ENCODE data around the gene LAMP1.
"Not testable (repeated sequence)": the region's sequence is repeated elsewhere in the genome, so short reads cannot be mapped to it uniquely, and the experiment has no call there.

Gene LAMP1

DNA sequence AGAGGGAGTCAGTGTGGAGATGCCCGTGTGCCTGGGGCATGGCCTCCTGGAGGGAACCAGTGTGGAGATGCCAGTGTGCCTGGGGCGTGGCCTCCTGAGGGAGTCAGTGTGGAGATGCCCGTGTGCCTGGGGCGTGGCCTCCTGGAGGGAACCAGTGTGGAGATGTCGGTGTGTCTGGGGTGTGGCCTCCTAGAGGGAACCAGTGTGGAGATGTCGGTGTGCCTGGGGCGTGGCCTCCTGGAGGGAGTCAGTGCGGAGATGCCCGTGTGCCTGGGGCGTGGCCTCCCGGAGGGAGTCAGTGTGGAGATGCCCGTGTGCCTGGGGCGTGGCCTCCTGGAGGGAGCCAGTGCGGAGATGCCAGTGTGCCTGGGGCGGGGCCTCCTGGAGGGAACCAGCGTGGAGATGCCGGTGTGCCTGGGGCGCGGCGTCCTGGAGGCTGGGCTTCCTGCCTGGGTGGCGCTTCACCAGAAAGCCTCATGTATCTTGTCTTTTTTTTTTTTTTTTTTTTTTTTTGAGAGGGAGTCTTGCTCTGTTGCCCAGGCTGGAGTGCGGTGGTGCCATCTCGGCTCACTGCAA, 17.9 kb downstream of the LAMP1 start:
- not testable (repeated sequence) for H3K27me3 ChIP-seq (ENCODE audit: control insufficient read depth in 1 of 2, insufficient read depth in 2 of 2, low read length in 2 of 2); H3K9ac ChIP-seq (ENCODE audit: low read depth in 1 of 2, low read length in 2 of 2); H3K4me1 ChIP-seq (ENCODE audit: control insufficient read depth in 1 of 2, insufficient read depth in 2 of 2, low read length in 2 of 2); H3K27ac ChIP-seq (ENCODE audit: low read depth, low read length); H3K9me3 ChIP-seq (ENCODE audit: control insufficient read depth in 1 of 2, low read length in 2 of 2); H3K4me3 ChIP-seq (ENCODE audit: low read depth in 1 of 2, low read length in 2 of 2)
- H3K36me3 ChIP-seq (ENCODE audit: control insufficient read depth in 1 of 2, insufficient read depth in 2 of 2, low read length in 2 of 2), result peaks cover 38 to 59% of the 10 kb centered on the region in 2 donors

DNA sequence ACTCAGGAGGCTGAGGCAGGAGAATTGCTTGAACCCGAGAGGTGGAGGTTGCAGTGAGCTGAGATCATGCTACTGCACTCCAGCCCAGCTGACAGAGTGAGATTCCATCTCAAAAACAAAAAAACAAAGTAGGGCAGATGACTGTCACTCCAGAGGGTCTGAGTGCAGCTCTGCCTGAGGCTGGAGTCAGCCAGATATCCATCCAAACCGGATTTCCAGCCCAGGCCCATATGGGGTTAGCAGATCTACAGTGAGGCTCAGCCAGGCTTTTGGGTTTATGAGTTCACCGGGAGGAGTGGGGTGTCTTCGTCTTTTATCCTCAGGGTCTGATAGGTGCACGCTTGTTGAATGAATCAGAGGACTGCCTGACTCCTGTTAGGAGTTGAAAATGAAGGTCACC, 19.0 kb downstream of the LAMP1 start:
- no peak overlapping the region for H3K27ac ChIP-seq (ENCODE audit: low read depth, low read length)
- no peaks in the 10 kb centered on the region for H3K9me3 ChIP-seq (ENCODE audit: control insufficient read depth in 1 of 2, low read length in 2 of 2)
- no peaks in the 10 kb centered on the region for H3K27me3 ChIP-seq (ENCODE audit: control insufficient read depth in 1 of 2, insufficient read depth in 2 of 2, low read length in 2 of 2)
- H3K36me3 ChIP-seq (ENCODE audit: control insufficient read depth in 1 of 2, insufficient read depth in 2 of 2, low read length in 2 of 2), result peaks cover 34 to 62% of the 10 kb centered on the region in 2 donors
- H3K4me3 ChIP-seq (ENCODE audit: low read depth in 1 of 2, low read length in 2 of 2), result no peak overlapping the region
- no peak overlapping the region for H3K9ac ChIP-seq (ENCODE audit: low read depth in 1 of 2, low read length in 2 of 2)
- no peaks in the 10 kb centered on the region for H3K4me1 ChIP-seq (ENCODE audit: control insufficient read depth in 1 of 2, insufficient read depth in 2 of 2, low read length in 2 of 2)

DNA sequence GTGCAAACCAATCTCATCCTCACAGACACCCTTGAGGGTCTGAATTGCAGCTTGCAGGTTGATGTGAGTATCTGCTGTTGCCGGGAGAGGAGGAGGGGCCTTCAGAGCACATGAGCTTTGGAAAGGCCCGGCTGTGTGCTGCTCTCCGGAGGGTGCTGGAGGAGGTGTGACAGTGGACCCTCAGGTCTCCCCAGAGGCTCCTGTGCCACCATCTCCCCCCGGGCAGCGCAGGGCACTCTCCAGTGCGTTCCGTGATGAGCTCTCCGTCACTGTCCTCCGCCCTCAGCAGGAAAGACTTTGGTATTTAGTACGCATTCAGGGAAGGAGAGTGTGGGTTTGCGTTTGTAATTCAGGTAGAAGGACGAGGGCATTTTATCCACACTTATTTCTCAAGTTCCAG, 20.0 kb downstream of the LAMP1 start:
- Histone ChIP-seq H3K27me3 (ENCODE audit: control insufficient read depth in 1 of 2, insufficient read depth in 2 of 2, low read length in 2 of 2) (no peaks in the 10 kb centered on the region), H3K4me1 (ENCODE audit: control insufficient read depth in 1 of 2, insufficient read depth in 2 of 2, low read length in 2 of 2) (no peaks in the 10 kb centered on the region), H3K27ac (ENCODE audit: low read depth, low read length) (no peak overlapping the region), H3K36me3 (ENCODE audit: control insufficient read depth in 1 of 2, insufficient read depth in 2 of 2, low read length in 2 of 2) (peaks cover 31 to 62% of the 10 kb centered on the region in 2 donors), H3K9me3 (ENCODE audit: control insufficient read depth in 1 of 2, low read length in 2 of 2) (no peaks in the 10 kb centered on the region), H3K9ac (ENCODE audit: low read depth in 1 of 2, low read length in 2 of 2) (no peak overlapping the region), H3K4me3 (ENCODE audit: low read depth in 1 of 2, low read length in 2 of 2) (no peak overlapping the region)

DNA sequence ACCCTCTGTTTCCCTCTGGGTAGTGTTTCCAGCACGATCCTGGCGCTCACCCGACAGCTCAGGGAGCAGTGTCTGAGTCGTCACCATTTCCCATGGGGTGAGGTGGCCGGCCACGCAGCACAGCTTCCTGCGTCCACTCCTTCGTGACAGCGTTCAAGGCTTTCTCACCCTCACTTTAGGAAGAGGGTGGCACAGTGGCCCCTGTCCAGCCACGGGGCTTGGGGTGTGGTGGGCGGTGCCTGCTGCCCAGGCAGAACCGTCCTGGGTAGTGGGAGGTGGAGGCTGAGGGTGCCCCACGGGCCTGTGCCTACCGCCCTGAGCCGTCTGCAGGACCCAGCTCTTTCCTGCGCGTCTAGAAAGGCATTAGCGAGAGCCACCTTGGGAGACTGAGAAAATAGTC, 21.9 kb downstream of the LAMP1 start:
- Histone ChIP-seq H3K27me3 (ENCODE audit: control insufficient read depth in 1 of 2, insufficient read depth in 2 of 2, low read length in 2 of 2) (no peaks in the 10 kb centered on the region), H3K9me3 (ENCODE audit: control insufficient read depth in 1 of 2, low read length in 2 of 2) (no peaks in the 10 kb centered on the region), H3K36me3 (ENCODE audit: control insufficient read depth in 1 of 2, insufficient read depth in 2 of 2, low read length in 2 of 2) (peaks cover 43 to 68% of the 10 kb centered on the region in 2 donors), H3K27ac (ENCODE audit: low read depth, low read length) (no peak overlapping the region), H3K9ac (ENCODE audit: low read depth in 1 of 2, low read length in 2 of 2) (no peak overlapping the region), H3K4me1 (ENCODE audit: control insufficient read depth in 1 of 2, insufficient read depth in 2 of 2, low read length in 2 of 2) (no peaks in the 10 kb centered on the region), H3K4me3 (ENCODE audit: low read depth in 1 of 2, low read length in 2 of 2) (no peak overlapping the region)

DNA sequence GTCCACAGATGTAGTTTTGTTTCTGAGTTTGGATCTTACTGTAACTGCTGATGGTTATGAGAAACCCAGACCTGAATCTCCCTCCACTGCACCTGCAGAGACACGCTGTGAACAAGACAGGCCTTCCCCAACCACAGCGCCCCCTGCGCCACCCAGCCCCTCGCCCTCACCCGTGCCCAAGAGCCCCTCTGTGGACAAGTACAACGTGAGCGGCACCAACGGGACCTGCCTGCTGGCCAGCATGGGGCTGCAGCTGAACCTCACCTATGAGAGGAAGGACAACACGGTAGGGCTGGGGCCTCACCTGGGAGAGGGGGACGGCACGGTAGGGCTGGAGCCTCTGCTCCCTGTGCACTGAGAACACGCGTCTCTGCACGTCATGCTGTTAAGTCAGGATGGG, 22.3 kb downstream of the LAMP1 start:
- Histone ChIP-seq H3K9ac (ENCODE audit: low read depth in 1 of 2, low read length in 2 of 2) (no peak overlapping the region), H3K27me3 (ENCODE audit: control insufficient read depth in 1 of 2, insufficient read depth in 2 of 2, low read length in 2 of 2) (no peaks in the 10 kb centered on the region), H3K4me1 (ENCODE audit: control insufficient read depth in 1 of 2, insufficient read depth in 2 of 2, low read length in 2 of 2) (no peaks in the 10 kb centered on the region), H3K27ac (ENCODE audit: low read depth, low read length) (no peak overlapping the region), H3K4me3 (ENCODE audit: low read depth in 1 of 2, low read length in 2 of 2) (no peak overlapping the region), H3K9me3 (ENCODE audit: control insufficient read depth in 1 of 2, low read length in 2 of 2) (no peaks in the 10 kb centered on the region), H3K36me3 (ENCODE audit: control insufficient read depth in 1 of 2, insufficient read depth in 2 of 2, low read length in 2 of 2) (peaks cover 44 to 72% of the 10 kb centered on the region in 2 donors)

DNA sequence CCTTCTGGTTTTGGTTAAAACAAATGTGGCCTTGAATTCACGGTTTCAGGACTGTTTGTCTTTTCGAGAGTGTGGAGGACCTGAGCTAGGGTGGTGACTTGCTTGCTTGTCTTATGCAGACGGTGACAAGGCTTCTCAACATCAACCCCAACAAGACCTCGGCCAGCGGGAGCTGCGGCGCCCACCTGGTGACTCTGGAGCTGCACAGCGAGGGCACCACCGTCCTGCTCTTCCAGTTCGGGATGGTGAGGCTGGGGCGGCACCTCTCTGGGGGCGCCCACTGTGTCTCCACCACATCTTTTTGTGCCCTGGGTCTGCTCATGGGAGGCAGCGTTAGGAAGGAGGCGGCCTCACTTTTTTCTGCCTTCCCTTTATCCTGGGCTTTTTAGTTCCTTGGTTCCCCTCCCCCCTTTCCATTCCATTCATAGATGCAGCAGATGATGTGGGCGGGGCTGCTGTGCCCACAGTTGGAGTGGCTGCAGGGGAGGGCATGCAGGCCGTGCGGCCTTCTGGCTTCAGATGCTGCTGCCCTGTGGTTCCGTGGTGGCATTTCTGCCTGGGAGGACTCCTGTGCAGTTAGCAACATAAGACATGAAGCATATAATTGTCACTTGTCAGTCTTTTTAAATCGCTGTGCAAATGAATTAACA, 23.3 kb downstream of the LAMP1 start:
- H3K4me3 ChIP-seq (ENCODE audit: low read depth in 1 of 2, low read length in 2 of 2), result no peak overlapping the region
- H3K9me3 ChIP-seq (ENCODE audit: control insufficient read depth in 1 of 2, low read length in 2 of 2), result no peaks in the 10 kb centered on the region
- no peaks in the 10 kb centered on the region for H3K27me3 ChIP-seq (ENCODE audit: control insufficient read depth in 1 of 2, insufficient read depth in 2 of 2, low read length in 2 of 2)
- H3K27ac ChIP-seq (ENCODE audit: low read depth, low read length), result no peak overlapping the region
- peaks cover 44 to 81% of the 10 kb centered on the region in 2 donors for H3K36me3 ChIP-seq (ENCODE audit: control insufficient read depth in 1 of 2, insufficient read depth in 2 of 2, low read length in 2 of 2)
- H3K4me1 ChIP-seq (ENCODE audit: control insufficient read depth in 1 of 2, insufficient read depth in 2 of 2, low read length in 2 of 2), result no peaks in the 10 kb centered on the region
- no peak overlapping the region for H3K9ac ChIP-seq (ENCODE audit: low read depth in 1 of 2, low read length in 2 of 2)

DNA sequence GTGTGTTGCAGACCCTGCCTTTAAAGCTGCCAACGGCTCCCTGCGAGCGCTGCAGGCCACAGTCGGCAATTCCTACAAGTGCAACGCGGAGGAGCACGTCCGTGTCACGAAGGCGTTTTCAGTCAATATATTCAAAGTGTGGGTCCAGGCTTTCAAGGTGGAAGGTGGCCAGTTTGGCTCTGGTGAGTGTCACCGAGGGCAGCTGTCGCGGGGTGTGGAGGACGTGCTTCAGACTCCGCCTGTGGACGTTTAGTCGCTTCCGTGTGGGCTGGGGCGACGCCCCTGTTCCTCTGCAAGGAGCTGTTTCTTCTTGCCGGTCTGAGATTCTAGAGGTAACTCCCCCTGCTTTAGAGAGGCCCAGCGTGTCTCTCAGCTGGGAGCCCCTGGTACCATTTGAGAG, 24.5 kb downstream of the LAMP1 start:
- Histone ChIP-seq H3K27ac (ENCODE audit: low read depth, low read length) (no peak overlapping the region), H3K9ac (ENCODE audit: low read depth in 1 of 2, low read length in 2 of 2) (no peak overlapping the region), H3K36me3 (ENCODE audit: control insufficient read depth in 1 of 2, insufficient read depth in 2 of 2, low read length in 2 of 2) (peaks cover 44 to 85% of the 10 kb centered on the region in 2 donors), H3K9me3 (ENCODE audit: control insufficient read depth in 1 of 2, low read length in 2 of 2) (no peaks in the 10 kb centered on the region), H3K27me3 (ENCODE audit: control insufficient read depth in 1 of 2, insufficient read depth in 2 of 2, low read length in 2 of 2) (no peaks in the 10 kb centered on the region), H3K4me3 (ENCODE audit: low read depth in 1 of 2, low read length in 2 of 2) (no peak overlapping the region), H3K4me1 (ENCODE audit: control insufficient read depth in 1 of 2, insufficient read depth in 2 of 2, low read length in 2 of 2) (no peaks in the 10 kb centered on the region)

DNA sequence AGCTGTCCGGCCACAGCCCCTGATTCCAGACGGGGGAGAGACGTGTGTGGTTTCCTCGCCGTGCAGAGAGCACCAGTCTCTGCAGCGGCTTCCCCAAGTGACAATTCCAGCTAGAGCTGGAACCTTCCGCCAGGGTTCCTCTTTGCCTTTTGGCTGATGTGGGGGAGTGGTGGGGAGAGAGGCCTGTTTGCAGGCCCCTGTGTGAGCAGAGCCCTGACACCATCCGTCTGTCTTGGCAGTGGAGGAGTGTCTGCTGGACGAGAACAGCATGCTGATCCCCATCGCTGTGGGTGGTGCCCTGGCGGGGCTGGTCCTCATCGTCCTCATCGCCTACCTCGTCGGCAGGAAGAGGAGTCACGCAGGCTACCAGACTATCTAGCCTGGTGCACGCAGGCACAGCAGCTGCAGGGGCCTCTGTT, 25.0 kb downstream of the LAMP1 start:
- Histone ChIP-seq H3K36me3 (ENCODE audit: control insufficient read depth in 1 of 2, insufficient read depth in 2 of 2, low read length in 2 of 2) (peaks cover 40 to 80% of the 10 kb centered on the region in 2 donors), H3K4me3 (ENCODE audit: low read depth in 1 of 2, low read length in 2 of 2) (no peak overlapping the region), H3K4me1 (ENCODE audit: control insufficient read depth in 1 of 2, insufficient read depth in 2 of 2, low read length in 2 of 2) (no peaks in the 10 kb centered on the region), H3K9me3 (ENCODE audit: control insufficient read depth in 1 of 2, low read length in 2 of 2) (no peaks in the 10 kb centered on the region), H3K27me3 (ENCODE audit: control insufficient read depth in 1 of 2, insufficient read depth in 2 of 2, low read length in 2 of 2) (no peaks in the 10 kb centered on the region), H3K9ac (ENCODE audit: low read depth in 1 of 2, low read length in 2 of 2) (no peak overlapping the region), H3K27ac (ENCODE audit: low read depth, low read length) (no peak overlapping the region)

DNA sequence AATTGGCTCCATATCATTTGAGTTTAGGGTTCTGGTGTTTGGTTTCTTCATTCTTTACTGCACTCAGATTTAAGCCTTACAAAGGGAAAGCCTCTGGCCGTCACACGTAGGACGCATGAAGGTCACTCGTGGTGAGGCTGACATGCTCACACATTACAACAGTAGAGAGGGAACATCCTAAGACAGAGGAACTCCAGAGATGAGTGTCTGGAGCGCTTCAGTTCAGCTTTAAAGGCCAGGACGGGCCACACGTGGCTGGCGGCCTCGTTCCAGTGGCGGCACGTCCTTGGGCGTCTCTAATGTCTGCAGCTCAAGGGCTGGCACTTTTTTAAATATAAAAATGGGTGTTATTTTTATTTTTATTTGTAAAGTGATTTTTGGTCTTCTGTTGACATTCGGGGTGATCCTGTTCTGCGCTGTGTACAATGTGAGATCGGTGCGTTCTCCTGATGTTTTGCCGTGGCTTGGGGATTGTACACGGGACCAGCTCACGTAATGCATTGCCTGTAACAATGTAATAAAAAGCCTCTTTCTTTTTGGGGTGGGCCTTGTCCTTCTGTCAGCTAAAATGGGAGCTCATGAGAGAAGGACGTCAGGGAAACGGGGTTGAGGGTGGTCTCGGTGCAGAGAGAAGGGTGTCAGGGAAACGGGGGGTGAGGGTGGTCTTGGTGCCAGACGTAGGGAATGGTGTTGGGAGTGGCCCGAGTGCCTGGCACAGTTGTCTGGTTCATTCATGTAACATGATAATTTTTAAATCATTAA, 26.0 kb downstream of the LAMP1 start:
- peaks cover 36 to 77% of the 10 kb centered on the region in 2 donors for H3K36me3 ChIP-seq (ENCODE audit: control insufficient read depth in 1 of 2, insufficient read depth in 2 of 2, low read length in 2 of 2)

DNA sequence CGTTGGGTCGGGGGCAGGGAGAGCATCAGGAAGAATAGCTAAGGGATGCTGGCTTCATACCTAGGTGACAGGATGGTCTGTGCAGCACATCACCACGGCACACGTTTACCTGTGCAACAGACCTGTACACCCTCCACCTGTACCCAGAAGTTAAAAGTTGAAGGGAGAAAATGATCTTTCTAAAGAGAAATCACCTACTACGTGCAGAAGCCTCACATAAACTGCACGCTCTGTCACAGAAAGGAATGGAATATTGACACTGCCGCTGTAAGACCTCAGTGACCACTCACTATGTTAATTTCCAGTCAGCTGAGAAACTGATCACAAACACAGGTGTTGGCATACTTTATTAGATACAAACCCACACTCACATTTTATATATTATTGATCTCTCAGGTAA, 26.8 kb downstream of the LAMP1 start:
- Histone ChIP-seq H3K36me3 (ENCODE audit: control insufficient read depth in 1 of 2, insufficient read depth in 2 of 2, low read length in 2 of 2) (peaks cover 38 to 73% of the 10 kb centered on the region in 2 donors), H3K9me3 (ENCODE audit: control insufficient read depth in 1 of 2, low read length in 2 of 2) (no peaks in the 10 kb centered on the region), H3K4me3 (ENCODE audit: low read depth in 1 of 2, low read length in 2 of 2) (no peak overlapping the region), H3K4me1 (ENCODE audit: control insufficient read depth in 1 of 2, insufficient read depth in 2 of 2, low read length in 2 of 2) (no peaks in the 10 kb centered on the region), H3K27me3 (ENCODE audit: control insufficient read depth in 1 of 2, insufficient read depth in 2 of 2, low read length in 2 of 2) (no peaks in the 10 kb centered on the region), H3K27ac (ENCODE audit: low read depth, low read length) (no peak overlapping the region), H3K9ac (ENCODE audit: low read depth in 1 of 2, low read length in 2 of 2) (no peak overlapping the region)

More for the DNA sequence above, 26.0 kb downstream of the LAMP1 start:
- Histone ChIP-seq H3K9ac (ENCODE audit: low read depth in 1 of 2, low read length in 2 of 2) (no peak overlapping the region), H3K9me3 (ENCODE audit: control insufficient read depth in 1 of 2, low read length in 2 of 2) (no peaks in the 10 kb centered on the region), H3K4me3 (ENCODE audit: low read depth in 1 of 2, low read length in 2 of 2) (no peak overlapping the region), H3K27me3 (ENCODE audit: control insufficient read depth in 1 of 2, insufficient read depth in 2 of 2, low read length in 2 of 2) (no peaks in the 10 kb centered on the region), H3K4me1 (ENCODE audit: control insufficient read depth in 1 of 2, insufficient read depth in 2 of 2, low read length in 2 of 2) (no peaks in the 10 kb centered on the region), H3K27ac (ENCODE audit: low read depth, low read length) (no peak overlapping the region)

All from duodenal mucosa (tissue), 2 donors.